NCI-H2171 (cell line): ENCODE results near the gene PANK4.
"Not testable (repeated sequence)": the region's sequence is repeated elsewhere in the genome, so short reads cannot be mapped to it uniquely, and the experiment has no call there.

Experiments
- DNase-seq: peaks from one replicate; lab custom pipeline; 2025; lab: John Stamatoyannopoulos, UW

PANK4 gene

DNA sequence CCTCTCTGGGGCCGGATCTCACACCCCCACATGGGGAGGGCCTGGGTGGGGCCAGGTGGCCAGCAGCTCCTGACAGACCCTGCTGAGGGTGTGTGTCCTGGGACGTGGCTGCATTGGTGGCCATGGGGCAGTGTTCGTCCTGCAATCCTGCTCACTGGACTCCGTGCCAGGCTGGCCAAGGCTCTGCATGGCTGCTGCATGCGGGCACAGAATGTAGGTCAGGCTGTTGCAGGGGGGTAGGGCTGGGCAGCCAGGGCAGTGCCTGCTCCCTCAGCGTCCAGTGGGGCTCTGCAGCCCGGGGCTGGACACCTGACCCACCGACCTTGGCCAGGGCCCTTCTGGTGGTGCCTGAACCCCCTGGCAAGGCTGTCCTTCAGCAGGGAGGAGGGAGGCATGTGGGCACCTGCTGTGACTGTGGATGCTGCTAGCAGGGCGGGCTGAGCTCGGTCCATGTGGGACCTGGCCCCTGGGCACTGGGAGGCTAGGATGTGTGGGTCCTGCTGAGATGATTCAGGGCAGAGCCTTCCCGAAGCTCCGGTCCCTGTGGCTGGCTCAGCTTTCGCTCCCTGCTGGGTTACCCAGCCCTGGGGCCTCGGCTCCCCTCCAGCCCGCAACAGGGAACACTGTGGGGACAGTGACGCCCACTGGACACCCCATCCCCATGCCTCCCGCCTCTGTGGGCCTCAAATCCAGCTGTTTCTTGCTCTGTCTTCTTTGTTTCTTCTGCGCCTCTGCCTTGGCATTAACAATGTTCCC is 65.2 kb downstream of the PANK4 start:
- no peak for DNase-seq

DNA sequence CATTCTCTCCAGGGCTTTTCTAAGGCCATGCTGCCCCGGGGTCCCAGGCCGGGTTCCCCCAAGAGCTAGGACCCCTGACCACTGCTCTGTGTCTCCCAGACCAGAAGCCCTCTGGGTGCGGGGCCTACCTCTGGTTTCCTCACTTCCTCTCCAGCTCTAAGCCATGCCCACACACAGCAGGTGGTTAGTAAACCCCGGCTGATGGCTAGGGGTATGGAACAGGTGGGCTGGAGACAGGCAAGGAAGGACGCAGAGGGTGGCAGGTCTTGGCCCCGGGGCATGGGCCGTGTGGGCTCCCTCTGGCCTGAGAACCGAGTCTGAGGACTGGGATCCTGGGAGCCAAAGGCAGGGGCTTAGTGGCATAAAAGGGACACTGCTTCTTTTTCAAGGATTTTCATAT is 66.2 kb downstream of the PANK4 start:
- DNase-seq = no peak

- no peak for DNase-seq
These were observed 66.6 kb downstream of the PANK4 start for GRCh38 chr1:2459757-2460156.

- not testable (repeated sequence) for DNase-seq
These were observed 67.2 kb downstream of the PANK4 start for GRCh38 chr1:2459102-2459753.

DNA sequence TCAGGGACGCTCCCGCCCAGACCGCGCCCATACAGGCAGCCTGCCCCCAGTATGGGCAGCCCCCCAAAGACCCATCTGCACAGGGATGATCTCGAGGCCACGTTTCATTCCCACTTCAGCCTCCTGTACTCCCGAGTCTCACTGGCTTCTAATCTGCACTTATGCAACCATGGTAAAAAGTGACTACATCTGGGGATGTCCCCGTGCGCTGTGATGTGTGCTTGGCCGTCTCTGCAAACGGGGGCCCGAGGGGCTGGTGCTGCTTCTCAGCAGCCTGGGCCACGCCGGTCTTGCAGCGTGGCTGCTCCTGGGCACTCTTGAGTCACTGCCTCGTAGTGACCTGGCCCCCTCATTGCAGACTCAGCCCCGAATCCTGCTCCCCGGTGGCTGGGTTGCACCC is 67.7 kb downstream of the PANK4 start:
- no peak for DNase-seq
